Tibial artery (tissue), 4 donors: ENCODE measurements around the gene PGGT1B.

ENCODE experiments used
- DNase-seq, 2 donors: peaks; one replicate each; pipeline ENCODE4 v3.0.0-alpha.2; 2019
- H3K27ac ChIP-seq, 2 donors: fragments of 200-600 bp; sonication (generic) in 1 of 2; 1 replicate in 1 of 2; 2 replicates in 1 of 2; pipeline ENCODE4 v1.5.1; 2018 to 2019; ENCODE audit warnings: mild to moderate bottlenecking in 1 of 2
- H3K27me3 ChIP-seq, 2 donors: fragments of 200-600 bp; sonication (generic) in 1 of 2; one replicate each; pipeline versions ENCODE4 v1.5.1 to v1.6.0; 2016 to 2019
- H3K36me3 ChIP-seq, 3 donors: fragments of 200-600 bp; sonication (generic) in 2 of 3; one replicate each; pipeline ENCODE4 v1.5.1; 2016 to 2019; ENCODE audit warnings: mild to moderate bottlenecking in 2 of 3
- H3K4me1 ChIP-seq, 4 donors: fragments of 200-600 bp; sonication (generic) in 2 of 4; 1 replicate in 3 of 4; 2 replicates in 1 of 4; pipeline ENCODE4 v1.5.1; 2016 to 2019
- H3K4me3 ChIP-seq, 2 donors: fragments of 200-600 bp; sonication (generic) in 1 of 2; 1 replicate in 1 of 2; 2 replicates in 1 of 2; pipeline ENCODE4 v1.5.1; 2018 to 2019; ENCODE audit warnings: mild to moderate bottlenecking in 2 of 2
- H3K9me3 ChIP-seq, 3 donors: fragments of 200-600 bp; sonication (generic) in 1 of 3; one replicate each; pipeline ENCODE4 v1.5.1; 2016 to 2019
- CTCF ChIP-seq, 2 experiments: fragments of 200-600 bp in 1 of 2; fragments of 450-650 bp in 1 of 2; IDR thresholded peaks; one replicate each; pipeline ENCODE4 v1.5.1; 2017 to 2019; ENCODE audit warnings: antibody characterized with exemption in 2 of 2, mild to moderate bottlenecking in 1 of 2, moderate library complexity in 1 of 2
- intact Hi-C: fragments of 100-400 bp; cut with DNase I; formaldehyde crosslinking; loops from one replicate; pipeline ENCODE4 v1.15.0; 2023; ENCODE audit warnings: low total_unique reads

Gene PGGT1B

GRCh38 chr5:115289104-115289503 lies 26.4 kb upstream of the PGGT1B start:
- H3K9me3 ChIP-seq: no peaks in the 10 kb centered on the region
- H3K36me3 ChIP-seq: peaks cover 0 to under 1% (median 0%) of the 10 kb centered on the region in 3 donors
- intact Hi-C loops: no loop called here
- no peaks in the 10 kb centered on the region for H3K27me3 ChIP-seq
- DNase-seq: no peak
- no peak overlapping the region for H3K4me3 ChIP-seq
- H3K4me1 ChIP-seq: no peaks in the 10 kb centered on the region
- H3K27ac ChIP-seq: no peak overlapping the region
- no peak for TF ChIP-seq CTCF (IDR thresholded peaks at IDR 0.05)

DNA sequence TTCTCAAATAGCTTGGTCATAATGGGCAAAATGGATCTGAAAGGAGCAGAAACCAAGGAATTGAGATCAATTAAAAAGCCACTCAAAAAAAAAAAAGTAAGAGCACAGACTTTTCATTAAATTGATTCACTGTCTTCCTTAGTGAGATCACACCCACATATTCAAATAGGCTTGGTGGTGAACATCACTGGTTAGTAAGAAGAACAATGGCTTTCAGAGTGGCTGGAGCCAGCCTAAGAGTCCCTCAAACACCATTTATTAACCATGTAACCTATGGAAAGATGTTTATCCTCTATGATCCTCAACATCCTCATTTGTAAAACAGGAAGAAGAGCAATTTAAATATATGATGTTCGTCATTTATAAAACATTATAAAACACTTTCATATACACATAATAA lies 21.3 kb upstream of the PGGT1B start:
- no peak for TF ChIP-seq CTCF (IDR thresholded peaks at IDR 0.05)
- intact Hi-C loops: no loop called here

GRCh38 chr5:115282131-115282530 lies 19.5 kb upstream of the PGGT1B start:
- intact Hi-C loops: no loop called here
- Histone ChIP-seq H3K27ac (no peak overlapping the region), H3K4me1 (no peaks in the 10 kb centered on the region), H3K9me3 (no peaks in the 10 kb centered on the region), H3K4me3 (no peak overlapping the region), H3K36me3 (peaks cover 0 to 7% (median 0%) of the 10 kb centered on the region in 3 donors), H3K27me3 (no peaks in the 10 kb centered on the region)
- no peak for TF ChIP-seq CTCF (IDR thresholded peaks at IDR 0.05)
- no peak for DNase-seq

More for the DNA sequence above, 21.3 kb upstream of the PGGT1B start:
- DNase-seq: no peak
- Histone ChIP-seq H3K4me3 (no peak overlapping the region), H3K9me3 (no peaks in the 10 kb centered on the region), H3K27me3 (no peaks in the 10 kb centered on the region), H3K4me1 (no peaks in the 10 kb centered on the region), H3K36me3 (peaks cover 0 to 7% (median 0%) of the 10 kb centered on the region in 3 donors), H3K27ac (no peak overlapping the region)

- no peak for TF ChIP-seq CTCF (IDR thresholded peaks at IDR 0.05)
- intact Hi-C loops: no loop called here
- no peak overlapping the region for H3K27ac ChIP-seq
- peaks cover 13 to 32% (median 16%) of the 10 kb centered on the region in 3 donors for H3K36me3 ChIP-seq
- no peaks in the 10 kb centered on the region for H3K4me1 ChIP-seq
- H3K27me3 ChIP-seq: no peaks in the 10 kb centered on the region
- DNase-seq: no peak
- H3K4me3 ChIP-seq: no peak overlapping the region
- H3K9me3 ChIP-seq: no peaks in the 10 kb centered on the region
These were observed 11.9 kb upstream of the PGGT1B start for GRCh38 chr5:115274584-115274983.

GRCh38 chr5:115272297-115272958 lies 9.8 kb upstream of the PGGT1B start:
- DNase-seq: no peak
- no peak overlapping the region for H3K4me3 ChIP-seq
- H3K4me1 ChIP-seq: no peaks in the 10 kb centered on the region
- intact Hi-C loops: no loop called here
- no peaks in the 10 kb centered on the region for H3K27me3 ChIP-seq
- TF ChIP-seq CTCF (IDR thresholded peaks at IDR 0.05): no peak
- H3K27ac ChIP-seq: no peak overlapping the region
- peaks cover 13 to 32% (median 24%) of the 10 kb centered on the region in 3 donors for H3K36me3 ChIP-seq
- no peaks in the 10 kb centered on the region for H3K9me3 ChIP-seq
